Measurements from ENCODE around the gene SLC17A9. TPM values are rescaled to one million over a fixed set of nuclear protein-coding genes. Genes with fewer than 3 reads are reported as not detected.

The SLC17A9 gene
- total and polyA plus RNA-seq, 7 experiments from 2014 or later, result 0.44 to 12.6 (median 3.5) TPM

GRCh38 chr20:62971950-62972844 lies 19.7 kb downstream of the SLC17A9 start:
- Mint-ChIP-seq H3K9me3 (peaks cover 0 to 3% (median 0%) of the 10 kb centered on the region in 11 donors), H3K27me3 (peaks cover 27 to 49% (median 37%) of the 10 kb centered on the region in 5 donors), H3K4me1 (peaks cover 10 to 20% (median 14%) of the 10 kb centered on the region in 7 donors), H3K4me3 (peak overlapping the region; percentile 36 to 85 (median 62)), H3K36me3 (no peaks in the 10 kb centered on the region), H3K27ac (peak overlapping the region in 6 of 9 donors; percentile 3 to 38 (median 17))
- peak; percentile 97 for ATAC-seq
- peak overlapping the region; percentile 36 for H3K4me3 ChIP-seq (ENCODE audit: low read length)
- no peak overlapping the region for H3K27ac ChIP-seq (ENCODE audit: low read depth, low read length)
- ChIA-PET POLR2A (interaction anchor here (0.6 to 1.5 kb wide), 5 partner anchors 18 to 54 kb away, joined by 3 to 9 read pairs (median 3); no protein-coding TSS in a partner anchor), CTCF (interaction anchor here (0.6 to 1.7 kb wide), 14 partner anchors 19 to 323 kb away, joined by 3 to 8 read pairs (median 4); partner anchors contain the start of gene SLC17A9)
- H3K27me3 ChIP-seq (ENCODE audit: control insufficient read depth in 2 of 2, insufficient read depth in 2 of 2, low read length in 2 of 2), result peaks cover 9 to 10% of the 10 kb centered on the region in 2 donors
- intact Hi-C loops (cut with micrococcal nuclease), result loop anchor here (1.0 kb wide), 3 partner anchors 18 to 72 kb away; no protein-coding TSS in a partner anchor
- H3K9me3 ChIP-seq (ENCODE audit: control insufficient read depth in 2 of 3, low read length in 3 of 3), result no peaks in the 10 kb centered on the region
- peak; percentile 70 to 86 (median 79) for DNase-seq
- no peaks in the 10 kb centered on the region for H3K36me3 ChIP-seq (ENCODE audit: control insufficient read depth in 2 of 3, insufficient read depth in 3 of 3, low read length in 3 of 3)
- H3K4me1 ChIP-seq (ENCODE audit: control insufficient read depth in 2 of 2, insufficient read depth in 2 of 2, low read length in 2 of 2), result peaks cover 6 to 10% of the 10 kb centered on the region in 2 donors

- ChIA-PET CTCF (interaction anchor here (0.6 to 1.7 kb wide), 14 partner anchors 20 to 323 kb away, joined by 3 to 8 read pairs (median 4); partner anchors contain the start of gene SLC17A9), POLR2A (interaction anchor here (0.6 to 1.5 kb wide), 5 partner anchors 19 to 55 kb away, joined by 3 to 9 read pairs (median 3); no protein-coding TSS in a partner anchor)
- H3K27me3 ChIP-seq (ENCODE audit: control insufficient read depth in 2 of 2, insufficient read depth in 2 of 2, low read length in 2 of 2), result peaks cover 9 to 10% of the 10 kb centered on the region in 2 donors
- no peaks in the 10 kb centered on the region for H3K36me3 ChIP-seq (ENCODE audit: control insufficient read depth in 2 of 3, insufficient read depth in 3 of 3, low read length in 3 of 3)
- ATAC-seq, result no peak
- no peaks in the 10 kb centered on the region for H3K9me3 ChIP-seq (ENCODE audit: control insufficient read depth in 2 of 3, low read length in 3 of 3)
- intact Hi-C loops (cut with micrococcal nuclease), result loop anchor here (1.0 kb wide), 3 partner anchors 19 to 73 kb away; no protein-coding TSS in a partner anchor
- peaks cover 32 to 50% (median 38%) of the 10 kb centered on the region in 5 donors for H3K27me3 Mint-ChIP-seq
- peaks cover 15 to 19% of the 10 kb centered on the region in 2 donors for H3K4me1 ChIP-seq (ENCODE audit: control insufficient read depth in 2 of 2, insufficient read depth in 2 of 2, low read length in 2 of 2)
- no peaks in the 10 kb centered on the region for H3K36me3 Mint-ChIP-seq
- no peak overlapping the region for H3K27ac ChIP-seq (ENCODE audit: low read depth, low read length)
- peaks cover 19 to 29% (median 22%) of the 10 kb centered on the region in 7 donors for H3K4me1 Mint-ChIP-seq
- no peak for DNase-seq
- H3K9me3 Mint-ChIP-seq, result peaks cover 0 to 3% (median 0%) of the 10 kb centered on the region in 11 donors
- H3K27ac Mint-ChIP-seq, result no peak overlapping the region
- peak overlapping the region; percentile 36 for H3K4me3 ChIP-seq (ENCODE audit: low read length)
- H3K4me3 Mint-ChIP-seq, result peak overlapping the region in 5 of 10 donors; percentile 32 to 70 (median 55)
Observed at GRCh38 chr20:62972845-62973745, 20.6 kb downstream of the SLC17A9 start.

DNA sequence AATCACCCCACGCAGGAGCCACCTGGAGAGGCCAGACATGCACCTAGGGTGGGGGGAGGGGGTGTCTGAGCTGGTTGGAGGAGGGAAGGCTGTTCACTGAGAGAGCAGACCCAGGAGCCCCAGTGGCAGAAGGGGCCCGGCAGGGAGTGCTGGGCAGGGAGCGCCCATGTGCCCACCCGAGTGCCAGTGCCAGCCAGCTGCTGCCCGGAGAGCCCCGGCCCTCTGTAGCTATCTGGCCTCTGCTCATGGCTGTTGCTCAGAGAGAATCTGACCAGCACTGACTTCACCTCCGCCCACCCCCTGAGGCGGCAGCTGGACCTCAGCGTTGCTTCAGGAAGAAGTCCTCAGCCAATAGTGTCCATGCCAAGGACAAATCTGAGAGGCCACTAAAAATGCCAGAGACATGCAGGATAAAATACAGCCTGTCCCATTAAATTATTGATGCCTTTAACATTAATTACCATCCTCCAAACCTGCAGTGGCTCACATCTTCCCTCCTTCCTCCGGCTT lies 22.8 kb downstream of the SLC17A9 start:
- peak overlapping the region in 1 of 9 donors; percentile 28 for H3K27ac Mint-ChIP-seq
- H3K9me3 Mint-ChIP-seq, result peaks cover 0 to 3% (median 0%) of the 10 kb centered on the region in 11 donors
- peaks cover 19 to 44% (median 30%) of the 10 kb centered on the region in 7 donors for H3K4me1 Mint-ChIP-seq
- H3K27ac ChIP-seq (ENCODE audit: low read depth, low read length), result no peak overlapping the region
- no peak for DNase-seq
- POLR2A ChIA-PET, result no interaction called here
- intact Hi-C loops (cut with micrococcal nuclease), result no loop called here
- peaks cover 21 to 42% of the 10 kb centered on the region in 2 donors for H3K4me1 ChIP-seq (ENCODE audit: control insufficient read depth in 2 of 2, insufficient read depth in 2 of 2, low read length in 2 of 2)
- no peaks in the 10 kb centered on the region for H3K36me3 ChIP-seq (ENCODE audit: control insufficient read depth in 2 of 3, insufficient read depth in 3 of 3, low read length in 3 of 3)
- H3K9me3 ChIP-seq (ENCODE audit: control insufficient read depth in 2 of 3, low read length in 3 of 3), result no peaks in the 10 kb centered on the region
- peaks cover 32 to 70% (median 46%) of the 10 kb centered on the region in 5 donors for H3K27me3 Mint-ChIP-seq
- CTCF ChIA-PET, result no interaction called here
- no peak overlapping the region for H3K4me3 ChIP-seq (ENCODE audit: low read length)
- H3K27me3 ChIP-seq (ENCODE audit: control insufficient read depth in 2 of 2, insufficient read depth in 2 of 2, low read length in 2 of 2), result peaks cover 11 to 26% of the 10 kb centered on the region in 2 donors
- no peak for ATAC-seq
- H3K36me3 Mint-ChIP-seq, result no peaks in the 10 kb centered on the region
- H3K4me3 Mint-ChIP-seq, result no peak overlapping the region

DNA sequence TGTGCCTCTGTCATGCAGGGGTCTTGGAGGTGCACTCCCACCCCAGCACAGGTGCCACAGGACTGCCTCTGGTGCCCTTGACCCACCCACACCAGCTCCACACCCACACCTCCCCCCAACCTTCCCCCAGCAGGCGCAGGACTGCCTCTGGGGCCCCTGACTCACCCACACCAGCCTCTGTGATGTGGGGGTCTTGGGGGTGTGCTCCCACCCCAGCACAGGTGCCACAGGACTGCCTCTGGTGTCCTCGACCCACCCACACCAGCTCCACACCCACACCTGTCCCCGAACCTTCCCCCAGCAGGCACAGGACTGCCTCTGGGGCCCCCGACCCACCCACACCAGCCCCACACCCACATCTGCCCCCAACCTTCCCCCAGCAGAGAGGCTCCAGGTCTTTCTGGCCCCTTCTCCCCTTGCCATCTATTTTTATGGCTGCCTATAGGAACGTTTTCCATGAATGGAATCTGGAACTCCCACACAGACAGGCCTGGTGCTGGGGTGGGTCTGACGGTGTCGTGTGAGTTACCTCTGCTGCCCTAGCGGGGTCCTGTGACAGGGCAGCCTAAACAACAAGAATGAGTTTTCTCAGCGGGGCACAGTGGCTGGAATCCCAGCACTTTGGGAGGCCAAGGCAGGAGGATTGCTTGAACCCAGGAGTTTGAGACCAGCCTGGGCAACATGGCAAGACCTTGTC lies 23.5 kb downstream of the SLC17A9 start:
- ATAC-seq (no peak), DNase-seq (no peak)
- ChIA-PET POLR2A (no interaction called here), CTCF (no interaction called here)
- no peak overlapping the region for H3K4me3 Mint-ChIP-seq
- no peak overlapping the region for H3K27ac ChIP-seq (ENCODE audit: low read depth, low read length)
- H3K4me1 Mint-ChIP-seq, result peaks cover 22 to 50% (median 32%) of the 10 kb centered on the region in 7 donors
- peaks cover 32 to 75% (median 51%) of the 10 kb centered on the region in 5 donors for H3K27me3 Mint-ChIP-seq
- peaks cover 21 to 48% of the 10 kb centered on the region in 2 donors for H3K4me1 ChIP-seq (ENCODE audit: control insufficient read depth in 2 of 2, insufficient read depth in 2 of 2, low read length in 2 of 2)
- no peaks in the 10 kb centered on the region for H3K36me3 ChIP-seq (ENCODE audit: control insufficient read depth in 2 of 3, insufficient read depth in 3 of 3, low read length in 3 of 3)
- no peak overlapping the region for H3K4me3 ChIP-seq (ENCODE audit: low read length)
- H3K9me3 ChIP-seq (ENCODE audit: control insufficient read depth in 2 of 3, low read length in 3 of 3), result no peaks in the 10 kb centered on the region
- no peaks in the 10 kb centered on the region for H3K36me3 Mint-ChIP-seq
- H3K27ac Mint-ChIP-seq, result peak overlapping the region in 3 of 9 donors; percentile 7 to 18 (median 16)
- peaks cover 0 to 3% (median 0%) of the 10 kb centered on the region in 11 donors for H3K9me3 Mint-ChIP-seq
- intact Hi-C loops (cut with micrococcal nuclease), result no loop called here
- peaks cover 11 to 26% of the 10 kb centered on the region in 2 donors for H3K27me3 ChIP-seq (ENCODE audit: control insufficient read depth in 2 of 2, insufficient read depth in 2 of 2, low read length in 2 of 2)

DNA sequence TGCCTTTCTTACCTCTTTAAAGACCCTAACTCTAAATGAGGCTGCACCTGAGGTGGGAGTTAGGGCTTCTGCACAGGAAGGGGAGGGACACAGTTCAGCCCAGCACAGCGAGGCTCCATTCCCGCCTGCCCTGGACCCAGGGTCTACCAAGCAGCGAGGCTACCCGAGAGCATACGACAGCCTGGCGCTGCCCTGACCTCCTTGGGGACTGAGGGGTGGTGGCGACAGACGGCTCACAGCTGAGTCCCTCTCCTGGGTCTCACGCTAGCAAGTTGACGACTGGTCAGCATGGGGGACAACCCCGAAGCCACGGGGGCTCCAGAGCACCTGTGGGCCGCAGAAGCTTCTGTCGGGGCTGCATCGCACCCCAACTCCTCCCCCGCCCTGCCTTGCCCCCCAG lies 24.4 kb downstream of the SLC17A9 start:
- peaks cover 0 to 1% (median 0%) of the 10 kb centered on the region in 11 donors for H3K9me3 Mint-ChIP-seq
- peak overlapping the region in 1 of 10 donors; percentile 72 for H3K4me3 Mint-ChIP-seq
- H3K27ac Mint-ChIP-seq, result peak overlapping the region in 4 of 9 donors; percentile 16 to 77 (median 48)
- H3K36me3 Mint-ChIP-seq, result no peaks in the 10 kb centered on the region
- ChIA-PET CTCF (interaction anchor here (1.6 to 4.0 kb wide), 2 partner anchors 23 to 32 kb away, joined by 5 to 15 read pairs; no protein-coding TSS in a partner anchor), POLR2A (interaction anchor here (0.9 to 1.3 kb wide), 2 partner anchors 83 to 182 kb away, joined by 3 read pairs; no protein-coding TSS in a partner anchor)
- peaks cover 24 to 76% (median 50%) of the 10 kb centered on the region in 5 donors for H3K27me3 Mint-ChIP-seq
- Histone ChIP-seq H3K9me3 (ENCODE audit: control insufficient read depth in 2 of 3, low read length in 3 of 3) (no peaks in the 10 kb centered on the region), H3K36me3 (ENCODE audit: control insufficient read depth in 2 of 3, insufficient read depth in 3 of 3, low read length in 3 of 3) (no peaks in the 10 kb centered on the region), H3K4me1 (ENCODE audit: control insufficient read depth in 2 of 2, insufficient read depth in 2 of 2, low read length in 2 of 2) (peaks cover 26 to 55% of the 10 kb centered on the region in 2 donors), H3K27me3 (ENCODE audit: control insufficient read depth in 2 of 2, insufficient read depth in 2 of 2, low read length in 2 of 2) (peaks cover 11 to 28% of the 10 kb centered on the region in 2 donors), H3K27ac (ENCODE audit: low read depth, low read length) (no peak overlapping the region), H3K4me3 (ENCODE audit: low read length) (no peak overlapping the region)
- intact Hi-C loops (cut with micrococcal nuclease), result no loop called here
- DNase-seq, result no peak
- H3K4me1 Mint-ChIP-seq, result peaks cover 21 to 51% (median 36%) of the 10 kb centered on the region in 7 donors
- ATAC-seq, result no peak
